ENCODE measurements around the gene LRMDA.
"Not testable (repeated sequence)": the region's sequence is repeated elsewhere in the genome, so short reads cannot be mapped to it uniquely, and the experiment has no call there.

LRMDA gene

GRCh38 chr10:76581506-76582256, 1150.3 kb downstream of the LRMDA start:
- Histone ChIP-seq H3K9ac (ENCODE audit: low read length) (no peak overlapping the region), H3K27me3 (ENCODE audit: control insufficient read depth, insufficient read depth, low read length) (no peaks in the 10 kb centered on the region), H3K4me1 (ENCODE audit: control insufficient read depth, low read depth, low read length) (peaks cover 5% of the 10 kb centered on the region), H3K4me3 (ENCODE audit: low read length) (no peak overlapping the region), H3K9me3 (ENCODE audit: control insufficient read depth, low read depth, low read length) (no peaks in the 10 kb centered on the region), H3K27ac (ENCODE audit: low read length) (no peak overlapping the region), H3K36me3 (ENCODE audit: control insufficient read depth, low read depth, low read length) (no peaks in the 10 kb centered on the region)

GRCh38 chr10:76582531-76582930, 1151.1 kb downstream of the LRMDA start:
- Histone ChIP-seq H3K27me3 (ENCODE audit: control insufficient read depth, insufficient read depth, low read length) (no peaks in the 10 kb centered on the region), H3K4me3 (ENCODE audit: low read length) (no peak overlapping the region), H3K36me3 (ENCODE audit: control insufficient read depth, low read depth, low read length) (no peaks in the 10 kb centered on the region), H3K4me1 (ENCODE audit: control insufficient read depth, low read depth, low read length) (peaks cover 5% of the 10 kb centered on the region), H3K27ac (ENCODE audit: low read length) (no peak overlapping the region), H3K9ac (ENCODE audit: low read length) (no peak overlapping the region), H3K9me3 (ENCODE audit: control insufficient read depth, low read depth, low read length) (no peaks in the 10 kb centered on the region)

DNA sequence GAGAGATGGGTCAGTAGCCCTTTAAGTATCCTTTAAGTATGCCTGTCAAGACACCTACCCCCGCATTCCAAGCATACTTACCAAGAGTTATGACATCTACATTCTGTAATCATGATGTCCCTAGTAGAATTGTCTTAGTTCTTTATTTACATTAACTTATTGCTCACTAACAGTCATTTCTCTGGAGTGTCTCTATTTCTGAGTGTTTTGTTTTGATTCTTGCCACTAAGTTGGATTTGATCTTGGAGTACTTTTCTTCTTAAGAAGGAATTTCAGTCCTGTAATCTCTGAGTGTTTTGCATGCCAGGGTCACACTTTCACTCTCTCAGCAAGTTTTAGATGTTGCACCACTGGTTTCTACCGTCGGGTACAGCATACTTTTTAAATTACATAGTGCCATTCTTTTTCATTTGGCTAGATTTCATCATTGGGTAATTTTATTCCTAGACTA, 1152.3 kb downstream of the LRMDA start:
- no peak overlapping the region for H3K9ac ChIP-seq (ENCODE audit: low read length)
- no peak overlapping the region for H3K4me3 ChIP-seq (ENCODE audit: low read length)
- H3K27me3 ChIP-seq (ENCODE audit: control insufficient read depth, insufficient read depth, low read length) = no peaks in the 10 kb centered on the region
- H3K36me3 ChIP-seq (ENCODE audit: control insufficient read depth, low read depth, low read length) = no peaks in the 10 kb centered on the region
- H3K4me1 ChIP-seq (ENCODE audit: control insufficient read depth, low read depth, low read length) = peaks cover 5% of the 10 kb centered on the region
- H3K9me3 ChIP-seq (ENCODE audit: control insufficient read depth, low read depth, low read length) = no peaks in the 10 kb centered on the region
- no peak overlapping the region for H3K27ac ChIP-seq (ENCODE audit: low read length)

GRCh38 chr10:76584466-76584865, 1153.0 kb downstream of the LRMDA start:
- not testable (repeated sequence) for H3K4me3 ChIP-seq (ENCODE audit: low read length); H3K9me3 ChIP-seq (ENCODE audit: control insufficient read depth, low read depth, low read length); H3K9ac ChIP-seq (ENCODE audit: low read length); H3K36me3 ChIP-seq (ENCODE audit: control insufficient read depth, low read depth, low read length); H3K4me1 ChIP-seq (ENCODE audit: control insufficient read depth, low read depth, low read length); H3K27ac ChIP-seq (ENCODE audit: low read length); H3K27me3 ChIP-seq (ENCODE audit: control insufficient read depth, insufficient read depth, low read length)
